GM12878 (cell line): Measurements from ENCODE around the gene LBH. TPM values are rescaled to one million over a fixed set of nuclear protein-coding genes. Genes with fewer than 3 reads are reported as not detected.
A peak's percentile ranks its signal among the peaks of the same experiment; 100 is the strongest.

Experiments
- ATAC-seq: fragments of 200-7000 bp; cut with Tn5 transposase; 3 replicates; pipeline ENCODE4 v1.9.1; 2020; ENCODE audit warnings: mild to moderate bottlenecking, moderate library complexity
- BruUV-seq: library from RNA; stranded (reverse); fragments of 400-500 nt; replicated peaks from 2 replicates; lab custom pipeline; 2021; lab: Mats Ljungman, UMichigan
- CTCF ChIA-PET: fragments of 300-600 bp; sonication (Branson Sonifier 250); formaldehyde crosslinking; extraction: SDS; loops from one replicate; lab custom pipeline; 2021; ENCODE audit warnings: inconsistent platforms; lab: Yijun Ruan, JAX
- POLR2A ChIA-PET: fragments of 350-600 bp; formaldehyde crosslinking; extraction: SDS; loops from one replicate; lab custom pipeline; 2021; ENCODE audit warnings: inconsistent platforms; lab: Charles Lee
- RAD21 ChIA-PET: fragments of 300-600 bp; sonication (Branson Sonifier 250); formaldehyde crosslinking; loops from one replicate; lab custom pipeline; 2023; ENCODE audit warnings: antibody characterized with exemption; ENCODE audit not compliant: unreplicated experiment; lab: Charles Lee
- SMC1A ChIA-PET: fragments of 300-600 bp; sonication (Branson Sonifier 250); formaldehyde crosslinking; loops from one replicate; lab custom pipeline; 2023; ENCODE audit not compliant: unreplicated experiment, uncharacterized antibody; lab: Charles Lee
- DNase-seq: peaks from one replicate; pipeline ENCODE4 v3.0.0-alpha.2; 2011; ENCODE audit warnings: low read depth, low spot score
- FAIRE-seq: peaks from 3 replicates; lab custom pipeline; 2011; peaks lifted over from hg19 to GRCh38; lab: Jason Lieb, UNC
- H2AFZ ChIP-seq: 2 replicates; pipeline ENCODE4 v1.6.0; 2011; ENCODE audit warnings: low read depth, low read length, control low read depth; ENCODE audit not compliant: control insufficient read depth
- H3K27ac ChIP-seq: 2 replicates; pipeline ENCODE4 v1.5.1; 2011; ENCODE audit warnings: control low read depth; ENCODE audit not compliant: control insufficient read depth, insufficient read depth
- H3K27me3 ChIP-seq, 2 experiments: replicated peaks in 1 of 2; 2 replicates each; pipeline versions ENCODE4 v1.6.0 to v1.6.1; 2011; ENCODE audit warnings: low read length in 1 of 2; ENCODE audit not compliant: control insufficient read depth in 2 of 2, insufficient read depth in 2 of 2
- H3K36me3 ChIP-seq, 2 experiments: 2 replicates each; pipeline ENCODE4 v1.5.1; 2011; ENCODE audit warnings: low read length in 1 of 2; ENCODE audit not compliant: control insufficient read depth in 2 of 2, insufficient read depth in 2 of 2
- H3K4me1 ChIP-seq: 2 replicates; pipeline ENCODE4 v1.6.1; 2011; ENCODE audit warnings: mild to moderate bottlenecking, low read length, moderate library complexity, mixed read lengths; ENCODE audit not compliant: control insufficient read depth, insufficient read depth
- H3K4me2 ChIP-seq: 2 replicates; pipeline ENCODE4 v1.6.0; 2011; ENCODE audit warnings: control low read depth; ENCODE audit not compliant: control insufficient read depth, insufficient read depth
- H3K4me3 ChIP-seq: fragments of 200-600 bp; sonication (generic); 2 replicates; pipeline ENCODE4 v1.5.1; 2016
- H3K79me2 ChIP-seq: 2 replicates; pipeline ENCODE4 v1.6.0; 2011; ENCODE audit warnings: low read length; ENCODE audit not compliant: control insufficient read depth, insufficient read depth
- H3K9ac ChIP-seq: 2 replicates; pipeline ENCODE4 v1.8.0; 2011; ENCODE audit warnings: low read length, control low read depth, mixed read lengths; ENCODE audit not compliant: control insufficient read depth, insufficient read depth
- H3K9me3 ChIP-seq: replicated peaks from 3 replicates; pipeline ENCODE4 v1.5.1; 2011; ENCODE audit warnings: mild to moderate bottlenecking, low read length; ENCODE audit not compliant: control insufficient read depth, insufficient read depth
- H4K20me1 ChIP-seq: 2 replicates; pipeline ENCODE4 v1.6.0; 2011; ENCODE audit not compliant: control insufficient read depth, insufficient read depth
- DPF2 ChIP-seq: fragments of 450-650 bp; IDR thresholded peaks from 2 replicates; pipeline ENCODE4 v1.6.1; 2017; ENCODE audit warnings: mild to moderate bottlenecking
- EED ChIP-seq: sonication (generic); IDR thresholded peaks from 2 replicates; pipeline ENCODE4 v1.6.1; 2016; ENCODE audit warnings: antibody characterized with exemption, low read depth
- EP300 ChIP-seq, 2 experiments: fragments of 150-350 bp in 1 of 2; IDR thresholded peaks; 2 replicates each; pipeline ENCODE4 v1.6.1; 2011 to 2012; ENCODE audit warnings: low read depth in 2 of 2, low read length in 2 of 2, borderline replicate concordance in 1 of 2, improper control_type of control experiment in 1 of 2, inconsistent platforms in 1 of 2; ENCODE audit not compliant: control insufficient read depth in 1 of 2
- HDGF ChIP-seq: fragments of 450-650 bp; IDR thresholded peaks from 2 replicates; pipeline ENCODE4 v1.6.1; 2016; ENCODE audit warnings: antibody characterized with exemption
- KAT2A ChIP-seq: conservative IDR thresholded peaks from 2 replicates; pipeline ENCODE4 v1.6.1; 2011; ENCODE audit warnings: low read depth, low read length; ENCODE audit not compliant: control insufficient read depth
- SIN3A ChIP-seq: IDR thresholded peaks from 2 replicates; pipeline ENCODE4 v1.6.1; 2012; ENCODE audit warnings: low read depth, low read length, improper control_type of control experiment
- in situ Hi-C: fragments of 300-500 bp; cut with MboI; formaldehyde crosslinking; loops from 9 replicates; pipeline ENCODE4 v1.14.3; 2018; ENCODE audit warnings: mixed read lengths
- intact Hi-C: fragments of 100-400 bp; cut with micrococcal nuclease; formaldehyde crosslinking; loops from one replicate; pipeline ENCODE4 v1.14.2; 2022; ENCODE audit not compliant: unreplicated experiment
- polyA plus RNA-seq, 11 experiments: library from polyadenylated mRNA; depleted of rRNA in 4 of 11; unstranded in 6 of 11; stranded (reverse) in 5 of 11; fragments of >200 nt; fragmentation: Nextera tagmentation in 4 of 11; fragmentation: Illumina TruSeq in 1 of 11; extraction: Ambion mirVana in 4 of 11; extraction: Trizol in 1 of 11; gene quantifications; 1 replicate in 1 of 11; 2 replicates in 10 of 11; pipeline versions ENCODE4 v1.2.1 to v1.2.3, GENCODE V29; 2011 to 2016; ENCODE audit warnings: inconsistent platforms in 2 of 11, missing spikeins in 2 of 11, low read depth in 1 of 11
- total RNA-seq, 4 experiments: library from RNA; depleted of rRNA in 3 of 4; stranded (reverse); fragments of >200 nt in 3 of 4; fragmentation: Illumina TruSeq in 1 of 4; extraction: Trizol in 1 of 4; gene quantifications; 2 replicates each; pipeline versions ENCODE4 v1.2.1 to v1.2.3, GENCODE V29; 2013 to 2021
- TF ChIP-seq, protein P1 (sequence below): IDR thresholded peaks from 2 replicates; pipeline ENCODE4 v1.6.1; 2011; ENCODE audit warnings: low read depth, low read length, improper control_type of control experiment, borderline replicate concordance
- TF ChIP-seq, protein P2 (sequence below): fragments of 450-650 bp; IDR thresholded peaks from 2 replicates; pipeline ENCODE4 v1.6.1; 2017; ENCODE audit warnings: mild to moderate bottlenecking, low read depth, inconsistent platforms; ENCODE audit not compliant: poor library complexity, severe bottlenecking
- TF ChIP-seq, protein P3 (sequence below): fragments of 450-650 bp; IDR thresholded peaks from 2 replicates; pipeline ENCODE4 v1.6.1; 2016; ENCODE audit warnings: mild to moderate bottlenecking, moderate library complexity, borderline replicate concordance
- TF ChIP-seq, protein P4 (sequence below): fragments of 450-650 bp; formaldehyde crosslinking; IDR thresholded peaks from 2 replicates; pipeline ENCODE4 v1.4.0; 2020; ENCODE audit warnings: mild to moderate bottlenecking, moderate library complexity

The LBH gene
- total and polyA plus RNA-seq, 10 of the 15 experiments (the other 5 are each of a cell fraction or from before 2014, with no cell fraction given), result 9.3 to 133 (median 34.1) TPM

- peak in 1 of 2 experiments; percentile 56; a peak in 1 of 4 replicates for TF ChIP-seq EP300 (IDR thresholded peaks at IDR 0.05; ENCODE audit: borderline replicate concordance in 1 of 2, control insufficient read depth in 1 of 2, low read depth in 2 of 2, low read length in 2 of 2)
These were observed 7.9 kb upstream of the LBH start (continued) for GRCh38 chr2:30223413-30223874.

DNA sequence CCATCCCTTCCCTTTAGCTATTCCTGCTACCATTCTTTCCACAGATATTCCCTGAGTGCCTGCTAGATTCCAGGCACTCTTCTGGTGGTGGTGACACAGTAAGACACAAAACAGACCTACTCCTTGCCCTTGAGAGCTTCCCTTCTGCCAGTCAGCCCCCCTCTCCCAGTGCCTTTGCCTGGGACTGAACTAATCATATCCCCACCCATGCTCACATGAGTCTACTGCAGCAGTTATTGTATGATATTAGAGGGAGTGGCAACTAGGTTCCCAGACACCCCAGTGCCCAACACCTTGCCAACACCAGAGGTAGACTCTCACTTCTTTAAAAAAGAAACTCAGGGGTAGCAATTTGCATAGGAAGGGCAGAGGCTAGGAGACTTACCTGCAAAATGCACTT is 7.2 kb upstream of the LBH start:
- Histone ChIP-seq H3K27me3 (no peaks in the 10 kb centered on the region), H3K4me2 (peak overlapping the region; percentile 98), H3K36me3 (no peaks in the 10 kb centered on the region), H3K4me3 (no peak overlapping the region), H3K9me3 (no peaks in the 10 kb centered on the region), H3K79me2 (no peaks in the 10 kb centered on the region), H3K27ac (peak overlapping the region; percentile 95), H2AFZ (no peak overlapping the region; the same call in 1 of the 2 replicates), H4K20me1 (no peaks in the 10 kb centered on the region), H3K4me1 (peaks cover 45% of the 10 kb centered on the region), H3K9ac (peak overlapping the region; percentile 2; the same call in 1 of the 2 replicates)
- FAIRE-seq (no peak), DNase-seq (no peak), ATAC-seq (peak; percentile 11)
- SMC1A ChIA-PET, result interaction anchor here (1.1 to 25.4 kb wide), 9 partner anchors 12 to 487 kb away, joined by 3 to 444 read pairs (median 26); partner anchors contain the start of gene LBH
- POLR2A ChIA-PET, result interaction anchor here (0.5 to 4.5 kb wide), 9 partner anchors 9 to 112 kb away, joined by 3 to 36 read pairs (median 4); partner anchors contain the start of gene YPEL5
- CTCF ChIA-PET, result interaction anchor here (1.1 to 9.2 kb wide), 8 partner anchors 10 to 488 kb away, joined by 3 to 207 read pairs (median 6); no protein-coding TSS in a partner anchor
- intact Hi-C loops (no loop called here), in situ Hi-C loops (no loop called here)
- RAD21 ChIA-PET, result interaction anchor here (0.9 to 18.4 kb wide), 11 partner anchors 7 to 251 kb away, joined by 3 to 322 read pairs (median 11); partner anchors contain the start of gene LBH
- no TSS peak for BruUV-seq
- TF ChIP-seq, protein P1, sequence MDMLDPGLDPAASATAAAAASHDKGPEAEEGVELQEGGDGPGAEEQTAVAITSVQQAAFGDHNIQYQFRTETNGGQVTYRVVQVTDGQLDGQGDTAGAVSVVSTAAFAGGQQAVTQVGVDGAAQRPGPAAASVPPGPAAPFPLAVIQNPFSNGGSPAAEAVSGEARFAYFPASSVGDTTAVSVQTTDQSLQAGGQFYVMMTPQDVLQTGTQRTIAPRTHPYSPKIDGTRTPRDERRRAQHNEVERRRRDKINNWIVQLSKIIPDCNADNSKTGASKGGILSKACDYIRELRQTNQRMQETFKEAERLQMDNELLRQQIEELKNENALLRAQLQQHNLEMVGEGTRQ, result no peak
- TF ChIP-seq HDGF, result no peak
- no peak for TF ChIP-seq SIN3A
- no peak for TF ChIP-seq DPF2
- TF ChIP-seq, protein P2, sequence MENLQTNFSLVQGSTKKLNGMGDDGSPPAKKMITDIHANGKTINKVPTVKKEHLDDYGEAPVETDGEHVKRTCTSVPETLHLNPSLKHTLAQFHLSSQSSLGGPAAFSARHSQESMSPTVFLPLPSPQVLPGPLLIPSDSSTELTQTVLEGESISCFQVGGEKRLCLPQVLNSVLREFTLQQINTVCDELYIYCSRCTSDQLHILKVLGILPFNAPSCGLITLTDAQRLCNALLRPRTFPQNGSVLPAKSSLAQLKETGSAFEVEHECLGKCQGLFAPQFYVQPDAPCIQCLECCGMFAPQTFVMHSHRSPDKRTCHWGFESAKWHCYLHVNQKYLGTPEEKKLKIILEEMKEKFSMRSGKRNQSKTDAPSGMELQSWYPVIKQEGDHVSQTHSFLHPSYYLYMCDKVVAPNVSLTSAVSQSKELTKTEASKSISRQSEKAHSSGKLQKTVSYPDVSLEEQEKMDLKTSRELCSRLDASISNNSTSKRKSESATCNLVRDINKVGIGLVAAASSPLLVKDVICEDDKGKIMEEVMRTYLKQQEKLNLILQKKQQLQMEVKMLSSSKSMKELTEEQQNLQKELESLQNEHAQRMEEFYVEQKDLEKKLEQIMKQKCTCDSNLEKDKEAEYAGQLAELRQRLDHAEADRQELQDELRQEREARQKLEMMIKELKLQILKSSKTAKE, result no peak
- no peak for TF ChIP-seq EED
- TF ChIP-seq, protein P3, sequence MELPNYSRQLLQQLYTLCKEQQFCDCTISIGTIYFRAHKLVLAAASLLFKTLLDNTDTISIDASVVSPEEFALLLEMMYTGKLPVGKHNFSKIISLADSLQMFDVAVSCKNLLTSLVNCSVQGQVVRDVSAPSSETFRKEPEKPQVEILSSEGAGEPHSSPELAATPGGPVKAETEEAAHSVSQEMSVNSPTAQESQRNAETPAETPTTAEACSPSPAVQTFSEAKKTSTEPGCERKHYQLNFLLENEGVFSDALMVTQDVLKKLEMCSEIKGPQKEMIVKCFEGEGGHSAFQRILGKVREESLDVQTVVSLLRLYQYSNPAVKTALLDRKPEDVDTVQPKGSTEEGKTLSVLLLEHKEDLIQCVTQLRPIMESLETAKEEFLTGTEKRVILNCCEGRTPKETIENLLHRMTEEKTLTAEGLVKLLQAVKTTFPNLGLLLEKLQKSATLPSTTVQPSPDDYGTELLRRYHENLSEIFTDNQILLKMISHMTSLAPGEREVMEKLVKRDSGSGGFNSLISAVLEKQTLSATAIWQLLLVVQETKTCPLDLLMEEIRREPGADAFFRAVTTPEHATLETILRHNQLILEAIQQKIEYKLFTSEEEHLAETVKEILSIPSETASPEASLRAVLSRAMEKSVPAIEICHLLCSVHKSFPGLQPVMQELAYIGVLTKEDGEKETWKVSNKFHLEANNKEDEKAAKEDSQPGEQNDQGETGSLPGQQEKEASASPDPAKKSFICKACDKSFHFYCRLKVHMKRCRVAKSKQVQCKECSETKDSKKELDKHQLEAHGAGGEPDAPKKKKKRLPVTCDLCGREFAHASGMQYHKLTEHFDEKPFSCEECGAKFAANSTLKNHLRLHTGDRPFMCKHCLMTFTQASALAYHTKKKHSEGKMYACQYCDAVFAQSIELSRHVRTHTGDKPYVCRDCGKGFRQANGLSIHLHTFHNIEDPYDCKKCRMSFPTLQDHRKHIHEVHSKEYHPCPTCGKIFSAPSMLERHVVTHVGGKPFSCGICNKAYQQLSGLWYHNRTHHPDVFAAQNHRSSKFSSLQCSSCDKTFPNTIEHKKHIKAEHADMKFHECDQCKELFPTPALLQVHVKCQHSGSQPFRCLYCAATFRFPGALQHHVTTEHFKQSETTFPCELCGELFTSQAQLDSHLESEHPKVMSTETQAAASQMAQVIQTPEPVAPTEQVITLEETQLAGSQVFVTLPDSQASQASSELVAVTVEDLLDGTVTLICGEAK, result no peak
- no peak for TF ChIP-seq KAT2A
- TF ChIP-seq, protein P4, sequence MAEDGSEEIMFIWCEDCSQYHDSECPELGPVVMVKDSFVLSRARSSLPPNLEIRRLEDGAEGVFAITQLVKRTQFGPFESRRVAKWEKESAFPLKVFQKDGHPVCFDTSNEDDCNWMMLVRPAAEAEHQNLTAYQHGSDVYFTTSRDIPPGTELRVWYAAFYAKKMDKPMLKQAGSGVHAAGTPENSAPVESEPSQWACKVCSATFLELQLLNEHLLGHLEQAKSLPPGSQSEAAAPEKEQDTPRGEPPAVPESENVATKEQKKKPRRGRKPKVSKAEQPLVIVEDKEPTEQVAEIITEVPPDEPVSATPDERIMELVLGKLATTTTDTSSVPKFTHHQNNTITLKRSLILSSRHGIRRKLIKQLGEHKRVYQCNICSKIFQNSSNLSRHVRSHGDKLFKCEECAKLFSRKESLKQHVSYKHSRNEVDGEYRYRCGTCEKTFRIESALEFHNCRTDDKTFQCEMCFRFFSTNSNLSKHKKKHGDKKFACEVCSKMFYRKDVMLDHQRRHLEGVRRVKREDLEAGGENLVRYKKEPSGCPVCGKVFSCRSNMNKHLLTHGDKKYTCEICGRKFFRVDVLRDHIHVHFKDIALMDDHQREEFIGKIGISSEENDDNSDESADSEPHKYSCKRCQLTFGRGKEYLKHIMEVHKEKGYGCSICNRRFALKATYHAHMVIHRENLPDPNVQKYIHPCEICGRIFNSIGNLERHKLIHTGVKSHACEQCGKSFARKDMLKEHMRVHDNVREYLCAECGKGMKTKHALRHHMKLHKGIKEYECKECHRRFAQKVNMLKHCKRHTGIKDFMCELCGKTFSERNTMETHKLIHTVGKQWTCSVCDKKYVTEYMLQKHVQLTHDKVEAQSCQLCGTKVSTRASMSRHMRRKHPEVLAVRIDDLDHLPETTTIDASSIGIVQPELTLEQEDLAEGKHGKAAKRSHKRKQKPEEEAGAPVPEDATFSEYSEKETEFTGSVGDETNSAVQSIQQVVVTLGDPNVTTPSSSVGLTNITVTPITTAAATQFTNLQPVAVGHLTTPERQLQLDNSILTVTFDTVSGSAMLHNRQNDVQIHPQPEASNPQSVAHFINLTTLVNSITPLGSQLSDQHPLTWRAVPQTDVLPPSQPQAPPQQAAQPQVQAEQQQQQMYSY (CRISPR knock-in tag), result no peak
